Amniotic stem cell (primary cell): ENCODE data around the gene GTF2I.
"Not testable (repeated sequence)": the region's sequence is repeated elsewhere in the genome, so short reads cannot be mapped to it uniquely, and the experiment has no call there.

Experiments used
- DNase-seq: peaks from one replicate; lab custom pipeline; 2025; lab: John Stamatoyannopoulos, UW

The GTF2I gene

DNA sequence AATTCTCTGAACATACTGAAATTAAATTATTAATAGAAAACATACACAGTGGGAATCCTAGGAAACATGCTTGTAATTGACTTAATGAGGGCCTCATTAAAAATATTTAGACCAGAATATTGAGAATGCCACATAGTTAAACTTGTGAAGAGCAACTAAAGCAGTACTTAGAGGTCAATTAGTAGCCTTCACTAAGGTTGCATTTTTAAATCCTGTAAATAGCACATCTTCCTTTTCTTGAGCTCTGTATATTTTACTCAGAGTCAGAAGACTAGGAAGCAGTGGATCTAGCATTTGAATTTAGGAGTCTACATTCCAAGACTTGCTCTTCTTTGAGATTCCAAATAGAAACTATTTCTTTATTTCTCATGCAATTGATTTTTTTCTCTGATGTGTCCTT, 56.0 kb downstream of the GTF2I start:
- DNase-seq, result no peak

DNA sequence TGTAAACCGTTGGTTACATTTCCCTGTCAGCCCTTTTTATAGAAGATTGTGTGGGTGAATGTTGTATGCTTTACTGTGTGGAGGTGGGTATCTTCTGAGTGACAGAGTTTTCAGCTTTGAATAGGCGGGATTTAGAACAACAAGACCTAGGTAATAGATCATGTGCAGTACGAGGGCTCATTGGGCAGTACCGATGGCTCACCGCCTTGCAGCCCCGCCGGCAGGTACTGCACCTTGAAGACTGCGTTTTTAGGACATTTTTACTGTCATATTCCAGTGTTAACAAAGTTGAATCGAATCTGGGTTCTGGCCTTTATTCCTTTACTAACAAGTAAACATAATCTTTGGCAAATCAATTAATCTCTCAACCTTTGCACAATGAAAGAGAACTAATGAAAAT, 60.4 kb downstream of the GTF2I start:
- no peak for DNase-seq

GRCh38 chr7:74718336-74718735, 60.8 kb downstream of the GTF2I start:
- no peak for DNase-seq

GRCh38 chr7:74722153-74722552, 64.6 kb downstream of the GTF2I start:
- no peak for DNase-seq

- no peak for DNase-seq
Measured at GRCh38 chr7:74725840-74726239, 68.3 kb downstream of the GTF2I start.

DNA sequence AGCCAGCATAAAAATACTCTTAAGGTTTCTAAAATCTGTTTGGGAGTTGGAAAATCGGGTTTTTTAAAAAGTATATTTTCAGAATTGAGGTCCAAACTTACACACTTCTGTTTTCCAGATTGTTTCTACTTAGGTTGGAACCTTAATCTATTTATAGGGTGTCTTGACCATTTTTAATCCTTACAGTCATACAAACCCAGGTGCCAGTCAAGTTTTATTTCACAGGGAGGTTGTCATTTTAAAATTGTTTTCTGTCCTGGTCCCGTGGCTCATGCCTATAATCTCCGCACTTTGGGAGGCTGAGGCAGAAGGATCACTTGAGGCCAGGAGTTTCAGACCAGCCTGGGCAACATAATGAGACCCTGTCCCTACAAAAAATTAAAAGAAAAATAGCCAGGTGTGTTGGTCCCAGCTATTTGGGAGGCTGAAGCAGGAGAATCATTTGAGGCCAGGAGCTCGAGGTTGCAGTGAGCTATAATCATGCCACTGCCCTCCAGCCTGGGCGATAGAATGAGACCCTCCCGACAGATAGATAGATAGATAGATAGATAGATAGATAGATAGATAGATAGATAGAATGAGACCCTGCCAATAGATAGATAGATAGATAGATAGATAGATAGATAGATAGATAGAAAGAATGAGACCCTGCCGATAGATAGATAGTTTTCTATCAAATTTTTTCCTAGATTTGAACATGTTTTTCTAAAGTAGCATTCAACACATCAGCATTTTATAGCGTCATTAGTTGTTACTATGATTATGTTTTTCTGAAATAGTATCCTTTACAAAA, 69.0 kb downstream of the GTF2I start:
- DNase-seq, result no peak

DNA sequence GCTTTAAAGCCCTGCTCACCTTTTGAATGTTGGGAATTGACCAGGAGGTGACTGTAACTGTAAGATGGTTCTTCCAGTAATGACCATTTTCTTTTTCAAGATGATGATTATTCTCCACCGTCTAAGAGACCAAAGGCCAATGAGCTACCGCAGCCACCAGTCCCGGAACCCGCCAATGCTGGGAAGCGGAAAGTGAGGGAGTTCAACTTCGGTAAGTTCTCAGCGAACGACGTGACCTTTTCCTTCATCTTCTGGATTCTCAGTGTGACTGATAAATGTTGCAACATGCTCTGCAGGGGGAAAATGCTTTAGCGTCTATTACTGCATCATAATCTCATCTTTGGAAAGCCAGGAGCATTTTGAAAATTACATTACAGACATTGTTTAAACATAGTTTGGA, 71.2 kb downstream of the GTF2I start:
- DNase-seq, result not testable (repeated sequence)

DNA sequence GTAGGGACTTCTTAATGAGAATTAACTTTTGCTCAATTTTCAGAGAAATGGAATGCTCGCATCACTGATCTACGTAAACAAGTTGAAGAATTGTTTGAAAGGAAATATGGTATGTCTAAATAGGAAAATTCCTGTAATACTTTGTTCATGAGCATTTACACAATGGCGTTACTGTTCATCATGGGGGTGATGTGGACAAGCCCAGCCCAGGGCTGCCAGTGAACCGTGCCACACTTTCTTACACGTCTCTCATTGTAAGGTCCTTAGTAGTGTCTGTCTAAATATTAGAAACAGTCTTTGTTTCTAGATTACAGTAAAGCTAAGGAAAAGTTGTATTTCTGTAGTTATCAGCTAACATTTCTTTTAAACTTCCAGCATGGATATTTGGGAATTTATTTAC, 72.7 kb downstream of the GTF2I start:
- not testable (repeated sequence) for DNase-seq

DNA sequence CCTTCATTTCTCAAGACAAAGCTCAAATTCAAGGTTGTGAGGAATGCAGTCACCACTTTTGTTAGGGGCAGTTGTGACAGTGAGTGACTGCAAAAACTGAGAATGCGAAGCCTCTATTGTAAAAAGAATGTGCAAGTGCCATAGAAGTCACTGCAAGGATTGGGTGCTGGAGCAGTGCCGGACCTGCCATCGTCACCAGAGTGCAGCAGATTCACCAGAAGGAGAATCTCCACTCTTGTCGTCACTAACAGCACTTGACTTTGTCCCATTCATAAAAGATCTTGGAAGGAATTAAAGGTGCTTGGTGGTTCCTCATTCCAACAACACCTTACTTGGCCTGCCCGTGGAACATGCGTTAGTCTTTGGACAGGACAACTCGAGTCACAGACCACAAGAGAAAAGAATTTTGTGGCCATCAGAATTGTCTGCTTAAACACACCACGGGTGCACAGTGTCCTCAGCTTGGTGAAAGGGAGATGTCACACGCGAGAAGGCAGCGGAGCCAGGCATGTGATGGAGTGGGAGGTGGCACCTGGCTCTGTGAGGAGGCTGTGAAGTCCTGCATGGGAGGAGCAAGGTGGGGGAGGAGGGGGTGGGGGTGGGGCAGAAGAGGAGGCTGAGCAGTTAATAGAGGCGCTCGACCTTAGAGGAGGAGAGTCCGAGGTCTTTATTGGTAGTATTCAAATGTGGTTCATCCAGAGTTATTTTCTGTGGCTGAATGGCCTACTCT, 82.6 kb downstream of the GTF2I start:
- DNase-seq, result not testable (repeated sequence)

- not testable (repeated sequence) for DNase-seq
Measured at GRCh38 chr7:74743936-74744557, 86.5 kb downstream of the GTF2I start.

DNA sequence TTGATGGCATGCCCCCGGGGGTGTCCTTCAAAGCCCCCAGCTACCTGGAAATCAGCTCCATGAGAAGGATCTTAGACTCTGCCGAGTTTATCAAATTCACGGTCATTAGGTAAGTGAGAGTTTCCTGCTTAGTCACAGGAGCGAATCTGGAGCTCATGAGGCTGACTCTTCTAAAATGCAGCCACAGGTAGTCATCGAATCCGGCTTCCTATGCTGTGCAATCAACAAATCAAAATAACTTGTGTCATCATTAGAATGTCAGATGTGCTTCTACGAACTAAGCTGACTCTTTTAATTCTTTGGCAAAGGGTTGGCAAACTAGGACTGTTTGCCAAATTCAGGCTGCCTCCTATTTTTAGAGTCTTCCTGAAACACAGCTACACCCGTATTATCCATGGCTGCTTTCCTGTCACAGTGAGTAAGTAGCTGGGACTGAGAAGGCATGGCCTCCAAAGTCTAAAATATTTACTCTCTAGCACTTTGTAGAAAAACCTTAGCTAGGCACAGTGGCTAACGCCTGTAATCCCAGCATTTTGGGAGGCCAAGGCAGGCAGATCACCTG, 96.5 kb downstream of the GTF2I start:
- not testable (repeated sequence) for DNase-seq

GRCh38 chr7:74756673-74757072, 99.2 kb downstream of the GTF2I start:
- DNase-seq, result not testable (repeated sequence)

- not testable (repeated sequence) for DNase-seq
Measured at GRCh38 chr7:74758268-74758667, 100.8 kb downstream of the GTF2I start.

- DNase-seq, result not testable (repeated sequence)
Measured at GRCh38 chr7:74758982-74759381, 101.5 kb downstream of the GTF2I start.

GRCh38 chr7:74765205-74765918, 107.8 kb downstream of the GTF2I start:
- DNase-seq, result not testable (repeated sequence)

DNA sequence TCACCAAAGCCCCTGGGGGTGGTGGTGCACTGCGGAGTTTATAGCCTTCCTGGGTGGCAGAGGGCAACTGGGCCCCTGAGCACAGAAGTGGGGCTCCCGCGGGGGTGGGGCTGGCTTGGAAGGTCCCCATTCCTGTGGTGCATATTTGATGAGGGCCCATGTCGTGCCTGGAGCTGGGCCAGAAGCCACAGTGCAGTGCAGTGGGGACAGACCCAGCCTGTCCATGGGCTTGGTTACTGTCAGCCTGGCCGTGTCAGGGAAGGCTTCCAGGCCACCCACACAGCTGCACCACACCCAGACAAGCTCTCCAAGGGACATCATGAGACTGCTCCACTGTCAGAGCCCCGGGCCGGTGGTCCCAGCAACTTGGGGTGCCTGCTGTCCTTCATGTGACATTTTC, 109.0 kb downstream of the GTF2I start:
- DNase-seq, result not testable (repeated sequence)

DNA sequence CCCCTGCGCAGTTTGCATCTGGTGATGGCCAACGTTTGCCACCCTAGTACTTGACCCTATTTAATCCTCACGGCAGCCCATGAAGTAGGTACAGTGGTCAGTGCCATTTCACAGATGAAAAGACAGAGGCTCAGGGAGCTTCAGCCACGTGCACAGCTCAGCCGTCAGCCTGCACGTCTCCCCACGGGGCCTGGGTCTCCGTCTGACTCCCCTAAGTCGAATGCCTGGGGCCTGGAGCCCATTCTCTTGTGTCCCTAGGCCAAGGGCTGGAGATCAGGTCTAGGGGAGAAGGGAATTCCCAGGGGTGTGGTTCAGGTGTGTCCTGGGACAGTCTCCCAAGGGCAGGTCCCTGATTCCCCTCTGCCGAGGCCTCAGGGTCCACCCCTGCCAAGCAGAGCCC, 109.5 kb downstream of the GTF2I start:
- not testable (repeated sequence) for DNase-seq

DNA sequence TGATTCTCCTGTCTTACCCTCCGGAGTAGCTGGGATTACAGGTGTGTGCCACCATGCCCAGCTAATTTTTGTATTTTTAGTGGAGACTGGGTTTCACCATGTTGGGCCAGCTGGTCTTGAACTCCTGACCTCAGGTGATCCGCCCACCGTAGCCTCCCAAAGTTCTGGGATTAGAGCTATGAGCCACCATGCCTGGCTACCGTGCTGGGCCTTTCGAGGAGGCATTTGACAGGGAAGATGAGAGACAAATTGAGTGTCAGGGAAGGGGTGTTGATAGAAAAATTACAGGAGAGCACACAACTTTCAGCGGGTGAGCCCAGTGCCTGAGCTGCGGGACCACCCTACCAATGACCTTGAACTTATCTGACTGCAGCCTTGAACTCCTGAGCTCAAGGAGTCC, 112.5 kb downstream of the GTF2I start:
- not testable (repeated sequence) for DNase-seq

- not testable (repeated sequence) for DNase-seq
Measured at GRCh38 chr7:74772093-74772492, 114.6 kb downstream of the GTF2I start.

- DNase-seq, result not testable (repeated sequence)
Measured at GRCh38 chr7:74773760-74774750, 116.5 kb downstream of the GTF2I start, which contains the start of gene NCF1. TSS of gene NCF1 (plus strand) at chr7:74774011. CDS start at chr7:74774032, 21 bp downstream.
